Upper lobe of left lung (tissue), 4 donors: ENCODE data around the gene CBR1.

Experiments
- CTCF ChIP-seq, 6 experiments: fragments of 450-650 bp in 4 of 6; fragments of 200-600 bp in 2 of 6; sonication (generic) in 2 of 6; IDR thresholded peaks; one replicate each; pipeline ENCODE4 v1.5.1; 2016 to 2019; ENCODE audit warnings: antibody characterized with exemption in 6 of 6
- EP300 ChIP-seq, 4 donors: sonication (generic); formaldehyde crosslinking; IDR thresholded peaks; one replicate each; pipeline ENCODE4 v1.5.1; 2017; ENCODE audit warnings: antibody characterized with exemption in 4 of 4, control low read depth in 2 of 4
- POLR2A ChIP-seq, 4 donors: fragments of 450-650 bp; IDR thresholded peaks; one replicate each; pipeline ENCODE4 v1.5.1; 2016 to 2017; ENCODE audit warnings: antibody characterized with exemption in 4 of 4, mild to moderate bottlenecking in 2 of 4
- POLR2AphosphoS5 ChIP-seq, 2 donors: sonication (generic); formaldehyde crosslinking; IDR thresholded peaks; one replicate each; pipeline ENCODE4 v1.5.1; 2017; ENCODE audit warnings: antibody characterized with exemption in 2 of 2

- no peak for TF ChIP-seq POLR2A (IDR thresholded peaks at IDR 0.05)
- TF ChIP-seq CTCF (IDR thresholded peaks at IDR 0.05) = no peak
- no peak for TF ChIP-seq EP300 (IDR thresholded peaks at IDR 0.05)
- TF ChIP-seq POLR2AphosphoS5 (IDR thresholded peaks at IDR 0.05) = no peak
These were observed 45.0 kb upstream of the CBR1 start for GRCh38 chr21:36024782-36025181.
